Fibroblast of lung (primary cell): ENCODE data around the gene RNLS.

Experiments
- EZH2 ChIP-seq: IDR thresholded peaks from 2 replicates; pipeline ENCODE4 v1.5.1; 2012; ENCODE audit warnings: low read length, control low read depth, mild to moderate bottlenecking; ENCODE audit errors: missing control alignments
- TF ChIP-seq, protein P1 (sequence below), 2 donors: IDR thresholded peaks in 1 of 2; conservative IDR thresholded peaks in 1 of 2; 1 replicate in 1 of 2; 2 replicates in 1 of 2; pipeline ENCODE4 v1.5.1; 2011 to 2012; ENCODE audit warnings: low read length in 2 of 2, control low read depth in 1 of 2, inconsistent platforms in 1 of 2, low read depth in 1 of 2, mild to moderate bottlenecking in 1 of 2

DNA sequence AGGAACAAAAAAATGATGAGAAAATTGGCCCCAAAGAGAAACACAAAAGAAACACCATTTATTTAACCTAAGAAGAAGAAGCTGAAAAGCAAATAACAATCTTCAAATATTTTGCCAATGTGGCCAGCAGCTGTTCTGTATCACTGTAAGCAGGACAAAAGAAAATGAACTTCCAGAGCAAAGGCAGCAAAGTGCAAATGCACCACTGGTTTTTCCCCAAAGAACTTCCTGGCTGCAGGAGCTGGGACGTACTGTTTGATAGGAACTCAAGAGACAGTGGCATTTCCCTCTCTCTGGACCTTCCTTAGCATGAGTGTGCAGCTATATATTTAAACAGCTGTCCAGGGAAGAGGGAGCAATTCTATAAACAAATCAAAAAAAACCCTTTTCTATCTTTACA lies 60.4 kb downstream of the RNLS start:
- TF ChIP-seq, protein P1, sequence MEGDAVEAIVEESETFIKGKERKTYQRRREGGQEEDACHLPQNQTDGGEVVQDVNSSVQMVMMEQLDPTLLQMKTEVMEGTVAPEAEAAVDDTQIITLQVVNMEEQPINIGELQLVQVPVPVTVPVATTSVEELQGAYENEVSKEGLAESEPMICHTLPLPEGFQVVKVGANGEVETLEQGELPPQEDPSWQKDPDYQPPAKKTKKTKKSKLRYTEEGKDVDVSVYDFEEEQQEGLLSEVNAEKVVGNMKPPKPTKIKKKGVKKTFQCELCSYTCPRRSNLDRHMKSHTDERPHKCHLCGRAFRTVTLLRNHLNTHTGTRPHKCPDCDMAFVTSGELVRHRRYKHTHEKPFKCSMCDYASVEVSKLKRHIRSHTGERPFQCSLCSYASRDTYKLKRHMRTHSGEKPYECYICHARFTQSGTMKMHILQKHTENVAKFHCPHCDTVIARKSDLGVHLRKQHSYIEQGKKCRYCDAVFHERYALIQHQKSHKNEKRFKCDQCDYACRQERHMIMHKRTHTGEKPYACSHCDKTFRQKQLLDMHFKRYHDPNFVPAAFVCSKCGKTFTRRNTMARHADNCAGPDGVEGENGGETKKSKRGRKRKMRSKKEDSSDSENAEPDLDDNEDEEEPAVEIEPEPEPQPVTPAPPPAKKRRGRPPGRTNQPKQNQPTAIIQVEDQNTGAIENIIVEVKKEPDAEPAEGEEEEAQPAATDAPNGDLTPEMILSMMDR (conservative IDR thresholded peaks at IDR 0.05 in 1 of 2, IDR thresholded peaks at IDR 0.05 in 1 of 2; ENCODE audit: low read depth in 1 of 2, low read length in 2 of 2) = no peak
- TF ChIP-seq EZH2 = no peak
